AG20443 (cell line): Measurements from ENCODE around the gene ZFC3H1.
A peak's percentile ranks its signal among the peaks of the same experiment; 100 is the strongest.

ENCODE experiments used
- DNase-seq: peaks from one replicate; pipeline ENCODE4 v3.0.0; 2012; ENCODE audit warnings: low spot score, mixed read lengths

ZFC3H1 gene

GRCh38 chr12:71684081-71684480 lies 20.4 kb upstream of the ZFC3H1 start:
- no peak for DNase-seq

- DNase-seq: no peak
Observed at GRCh38 chr12:71683633-71684032, 20.0 kb upstream of the ZFC3H1 start.

GRCh38 chr12:71682466-71682865 lies 18.8 kb upstream of the ZFC3H1 start:
- DNase-seq: no peak

- DNase-seq: no peak
Observed at GRCh38 chr12:71671816-71672215, 8.2 kb upstream of the ZFC3H1 start.

GRCh38 chr12:71671311-71671710 lies 7.7 kb upstream of the ZFC3H1 start:
- DNase-seq: no peak

GRCh38 chr12:71666259-71666658 lies 2.6 kb upstream of the ZFC3H1 start:
- DNase-seq: no peak

- DNase-seq: no peak
Observed at GRCh38 chr12:71665090-71665463, 1.4 kb upstream of the ZFC3H1 start.

- DNase-seq: peak; percentile 8
Observed at GRCh38 chr12:71664411-71665089, 902 bp upstream of the ZFC3H1 start.

- DNase-seq: peak; percentile 63
Observed at GRCh38 chr12:71662849-71663560, 643 bp downstream of the ZFC3H1 start.

- DNase-seq: peak; percentile 17
Observed at GRCh38 chr12:71661977-71662530, 1.6 kb downstream of the ZFC3H1 start.

- DNase-seq: no peak
Observed at GRCh38 chr12:71656740-71657139, 6.9 kb downstream of the ZFC3H1 start.

- DNase-seq: no peak
Observed at GRCh38 chr12:71655907-71656306, 7.7 kb downstream of the ZFC3H1 start.

- DNase-seq: no peak
Observed at GRCh38 chr12:71655495-71655894, 8.2 kb downstream of the ZFC3H1 start.

GRCh38 chr12:71654200-71654599 lies 9.4 kb downstream of the ZFC3H1 start:
- DNase-seq: no peak

- no peak for DNase-seq
Observed at GRCh38 chr12:71653137-71653536, 10.5 kb downstream of the ZFC3H1 start.

- peak; percentile 11 for DNase-seq
Observed at GRCh38 chr12:71652656-71653055, 11.0 kb downstream of the ZFC3H1 start.

GRCh38 chr12:71649401-71649800 lies 14.2 kb downstream of the ZFC3H1 start:
- no peak for DNase-seq

- DNase-seq: no peak
Observed at GRCh38 chr12:71648537-71648936, 15.1 kb downstream of the ZFC3H1 start.

- DNase-seq: no peak
Observed at GRCh38 chr12:71646512-71646911, 17.1 kb downstream of the ZFC3H1 start.

GRCh38 chr12:71645268-71645667 lies 18.4 kb downstream of the ZFC3H1 start:
- no peak for DNase-seq

GRCh38 chr12:71642264-71642663 lies 21.4 kb downstream of the ZFC3H1 start:
- no peak for DNase-seq

- DNase-seq: no peak
Observed at GRCh38 chr12:71641390-71641789, 22.3 kb downstream of the ZFC3H1 start.

GRCh38 chr12:71640316-71640715 lies 23.3 kb downstream of the ZFC3H1 start:
- no peak for DNase-seq
